NK-92 (cell line): ENCODE data around the gene ARHGAP5.

Experiments
- DNase-seq: peaks from one replicate; lab custom pipeline; 2025; ENCODE audit not compliant: unreplicated experiment; lab: John Stamatoyannopoulos, UW

Gene ARHGAP5

DNA sequence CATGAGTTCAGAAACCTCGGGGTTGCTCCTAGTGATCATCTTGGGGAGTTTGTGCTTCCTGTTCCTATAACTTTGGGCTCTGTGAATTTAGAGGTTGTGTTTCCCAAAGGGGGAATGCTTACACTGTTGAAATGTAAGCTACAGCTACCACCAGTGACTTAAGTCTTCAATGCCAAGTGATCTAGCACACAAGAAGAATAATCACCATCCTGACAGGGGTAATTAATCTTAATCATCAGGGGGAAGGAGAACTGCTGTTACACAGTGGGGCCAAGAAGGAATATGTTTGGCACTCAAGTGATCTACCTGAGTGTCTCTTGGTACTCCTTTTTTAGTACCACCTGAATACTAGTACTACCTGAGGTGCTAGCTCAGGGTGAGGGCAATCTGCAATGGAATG lies 89.8 kb downstream of the ARHGAP5 start:
- no peak for DNase-seq

- DNase-seq: no peak
These were observed 90.8 kb downstream of the ARHGAP5 start for GRCh38 chr14:32167907-32168306.

DNA sequence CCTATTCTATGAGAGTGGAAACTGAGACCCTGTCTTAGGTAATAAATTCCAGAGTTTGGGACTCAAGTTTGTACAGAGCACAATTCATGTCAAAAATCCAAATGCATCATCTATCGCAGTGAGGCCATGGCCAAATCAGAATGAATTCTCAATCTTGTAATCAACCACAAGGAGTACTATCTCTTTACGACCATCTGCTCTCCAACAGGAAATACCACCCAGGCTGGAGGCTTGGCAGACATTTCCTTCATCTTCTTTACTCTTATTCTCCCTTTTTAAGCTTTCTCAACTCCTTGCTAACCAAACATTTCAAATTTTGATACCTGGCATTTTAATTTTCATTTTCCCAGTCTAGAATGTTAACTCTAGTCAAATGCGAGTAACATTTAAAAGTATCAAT lies 92.1 kb downstream of the ARHGAP5 start:
- no peak for DNase-seq

- no peak for DNase-seq
These were observed 94.4 kb downstream of the ARHGAP5 start for GRCh38 chr14:32171469-32171868.

DNA sequence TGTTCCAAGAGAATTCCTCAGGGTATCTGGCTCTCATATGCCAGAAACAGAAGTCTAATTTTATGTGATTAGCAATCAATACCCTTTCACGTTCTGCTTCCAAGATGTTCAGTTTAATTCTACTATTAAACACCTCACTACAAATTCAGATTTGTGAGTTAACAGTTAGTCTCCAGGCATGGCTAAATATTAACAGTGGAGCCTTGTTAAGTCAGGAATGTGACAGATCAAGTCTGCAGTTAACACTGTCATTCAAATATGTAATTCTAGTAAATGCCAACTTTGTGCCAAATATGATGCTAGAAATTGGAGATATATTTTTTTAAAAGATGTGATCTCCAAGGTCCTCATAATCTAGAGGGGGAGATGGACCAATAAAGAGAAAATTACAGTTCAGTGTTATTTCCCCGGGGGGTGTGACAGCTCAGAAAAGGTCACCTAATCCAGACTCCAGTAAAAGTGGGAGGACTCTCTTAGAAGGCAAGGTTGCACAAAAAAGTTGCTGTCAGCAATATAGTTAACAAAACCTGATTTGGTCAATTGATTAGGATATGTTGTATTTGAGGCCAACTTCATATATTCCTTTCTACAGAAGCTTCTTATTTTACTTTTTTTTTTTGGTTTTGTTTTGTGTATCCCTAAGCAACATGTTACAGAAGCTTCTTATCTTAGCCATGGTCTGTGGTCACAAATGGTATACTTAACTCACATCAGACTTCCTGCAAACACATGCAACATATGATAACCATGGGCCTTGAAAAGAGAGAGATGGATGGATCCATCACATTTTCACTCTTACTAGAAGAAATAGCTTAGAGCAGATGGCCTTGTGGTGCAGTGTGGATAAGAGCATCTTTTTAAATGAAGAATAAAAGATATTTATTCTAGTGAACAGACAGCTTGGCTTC lies 106.3 kb downstream of the ARHGAP5 start:
- DNase-seq: no peak

DNA sequence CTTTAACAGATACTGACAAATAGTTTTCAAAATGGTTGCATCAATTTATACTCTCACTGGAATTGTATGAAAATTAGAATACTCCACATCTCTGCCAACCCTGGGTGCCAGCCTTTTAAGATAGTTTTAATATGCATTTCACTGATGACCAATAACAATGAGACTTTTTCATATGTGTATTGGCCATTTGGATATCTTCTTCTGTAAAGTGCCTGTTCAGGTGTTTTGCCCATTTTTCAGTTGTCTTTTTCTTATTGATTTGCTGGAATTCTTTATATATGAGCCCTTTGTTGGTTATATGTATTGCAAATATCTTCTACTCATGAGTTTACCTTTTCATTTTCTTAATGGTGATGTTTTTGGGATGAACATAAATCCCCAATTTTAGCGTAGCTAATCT lies 108.0 kb downstream of the ARHGAP5 start:
- no peak for DNase-seq

GRCh38 chr14:32186248-32186647 lies 109.1 kb downstream of the ARHGAP5 start:
- no peak for DNase-seq

GRCh38 chr14:32189811-32190210 lies 112.7 kb downstream of the ARHGAP5 start:
- DNase-seq: no peak

- no peak for DNase-seq
These were observed 113.6 kb downstream of the ARHGAP5 start for GRCh38 chr14:32190673-32191072.

DNA sequence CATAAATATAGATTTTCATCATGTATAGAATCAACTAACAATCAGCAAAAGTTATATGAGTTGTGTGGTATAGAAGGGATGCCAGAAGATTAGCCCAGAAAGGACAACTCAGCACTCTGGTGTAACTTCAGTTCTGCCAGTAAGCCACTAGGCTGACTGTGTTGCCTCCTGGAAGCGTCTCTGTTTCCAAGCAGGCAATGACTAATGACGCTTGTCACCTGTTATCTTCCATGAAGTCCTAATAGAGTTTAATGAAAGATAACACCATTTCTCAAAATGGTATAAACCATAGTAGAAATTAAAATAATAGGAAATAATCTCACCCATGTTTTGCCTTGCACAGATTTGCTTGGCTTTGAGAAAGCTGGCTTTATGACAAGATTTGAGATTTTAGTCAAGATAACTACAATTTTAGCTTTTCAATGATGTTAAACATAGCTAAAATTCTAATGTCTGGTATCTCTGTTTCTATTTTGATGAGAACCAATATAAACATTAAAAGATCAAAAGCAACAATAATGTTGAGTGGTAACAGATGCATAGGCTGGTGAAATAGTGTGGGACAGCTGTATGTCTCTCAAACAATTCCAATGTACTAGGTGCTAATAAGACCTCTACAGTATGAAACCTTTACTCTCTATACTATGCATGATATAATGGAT lies 115.7 kb downstream of the ARHGAP5 start:
- no peak for DNase-seq

DNA sequence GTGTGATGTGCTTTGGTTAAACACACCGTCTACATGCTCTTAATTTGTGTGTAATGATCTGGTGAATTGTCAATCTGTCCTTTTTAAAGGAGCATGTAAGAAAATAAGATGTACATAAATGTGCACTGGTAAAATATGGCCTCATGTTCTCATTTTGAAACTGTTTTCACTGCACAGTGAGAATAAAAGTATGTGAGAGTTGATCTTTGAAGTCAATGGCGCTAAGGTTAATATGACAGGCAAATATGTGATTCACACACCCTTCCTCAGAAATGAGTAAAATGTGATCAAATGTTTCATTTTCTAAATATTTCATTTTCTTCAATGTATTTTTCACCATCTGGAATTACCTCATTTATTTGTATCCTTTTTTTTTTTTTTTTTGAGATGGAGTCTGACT lies 116.4 kb downstream of the ARHGAP5 start:
- no peak for DNase-seq

DNA sequence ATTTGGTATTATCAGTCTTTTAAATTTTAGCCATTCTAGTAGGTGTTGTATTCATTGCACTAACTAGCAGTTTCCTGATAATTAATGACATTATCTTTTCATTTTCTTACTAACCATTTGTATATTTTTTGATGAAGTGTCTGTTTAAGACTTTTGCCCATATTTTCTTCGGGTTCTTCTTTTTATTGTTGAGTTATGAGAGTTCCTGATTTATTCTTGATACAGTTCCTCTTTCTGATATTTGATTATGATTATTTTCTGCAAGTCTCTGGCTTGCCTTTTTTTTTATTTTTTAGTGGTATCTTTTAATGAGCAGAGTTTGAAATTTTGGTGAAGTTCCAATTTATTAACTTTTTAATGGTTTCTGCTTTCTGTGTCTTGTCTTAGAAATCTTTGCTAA lies 118.5 kb downstream of the ARHGAP5 start:
- DNase-seq: no peak

GRCh38 chr14:32197919-32198318 lies 120.8 kb downstream of the ARHGAP5 start:
- no peak for DNase-seq

DNA sequence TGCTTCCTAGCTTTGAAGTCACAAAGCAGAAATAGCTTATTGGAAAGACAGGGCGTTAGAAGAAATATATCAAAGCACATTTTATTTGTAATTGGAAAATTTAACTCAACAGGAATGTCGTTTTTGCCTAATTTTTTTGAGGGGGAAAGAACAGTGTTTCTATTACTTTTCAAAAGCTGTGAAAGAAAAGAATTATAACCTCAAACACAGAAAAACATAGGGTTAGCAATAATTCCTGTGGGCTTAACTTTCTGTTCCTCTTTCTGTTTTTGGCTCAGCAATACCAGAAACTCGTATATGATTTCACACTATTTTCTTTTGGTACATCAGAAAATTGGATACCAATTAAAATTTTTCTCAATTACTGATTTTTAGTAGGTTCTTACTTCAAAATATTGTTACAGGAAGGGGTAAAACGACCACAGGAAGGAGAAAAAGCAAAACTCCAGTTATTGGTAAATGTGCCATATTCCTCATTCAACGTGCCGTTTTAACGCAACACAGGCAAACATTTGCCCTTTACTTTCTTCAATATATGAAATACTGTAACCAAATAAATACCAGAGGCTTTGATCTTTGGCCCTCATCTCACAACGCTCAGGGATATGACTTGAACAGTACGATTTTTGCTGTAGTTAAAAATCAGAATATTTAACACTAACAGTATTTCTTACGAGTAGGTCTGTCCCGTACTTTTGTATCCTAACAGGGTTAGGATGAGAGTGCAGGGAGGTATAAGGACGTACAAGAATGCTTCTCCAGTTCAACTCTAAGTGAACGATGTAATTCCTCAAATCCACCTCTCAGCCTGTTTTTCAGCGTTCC lies 123.5 kb downstream of the ARHGAP5 start:
- no peak for DNase-seq

DNA sequence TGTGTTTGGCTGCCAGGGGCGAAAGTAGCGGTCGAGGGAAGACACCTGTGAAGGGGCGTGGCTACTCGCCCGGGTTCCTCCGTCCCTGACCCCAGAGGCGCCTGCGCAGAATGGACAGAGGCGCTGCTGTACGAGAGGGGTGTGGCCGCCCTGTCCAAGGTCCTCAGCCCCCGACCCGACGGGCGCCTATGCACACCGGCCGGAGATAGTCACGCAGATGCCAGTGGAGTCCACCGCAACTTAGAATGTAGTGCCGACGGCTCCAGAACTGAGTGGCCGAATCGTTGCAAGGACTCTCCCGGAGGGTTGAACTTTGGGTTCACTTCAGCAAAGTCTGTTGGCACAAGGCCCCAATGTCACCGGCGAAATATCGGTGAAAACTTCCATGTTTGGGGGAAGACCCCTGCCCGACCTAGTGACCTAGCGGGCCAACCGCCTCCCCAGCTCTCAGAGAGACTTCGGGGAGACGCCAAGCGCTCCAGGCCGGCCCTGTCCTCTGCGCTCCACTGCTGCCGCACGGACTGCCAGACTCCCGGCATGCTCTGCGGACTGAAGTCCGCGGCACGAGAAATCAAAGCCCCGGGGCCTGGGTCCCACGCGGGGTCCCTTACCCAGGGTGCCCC lies 124.2 kb downstream of the ARHGAP5 start:
- no peak for DNase-seq

- no peak for DNase-seq
These were observed 124.8 kb downstream of the ARHGAP5 start, which contains the start of gene RNU6-7 for GRCh38 chr14:32201816-32202490. Gene RNU6-7, plus strand, starts transcription at chr14:32202045.

DNA sequence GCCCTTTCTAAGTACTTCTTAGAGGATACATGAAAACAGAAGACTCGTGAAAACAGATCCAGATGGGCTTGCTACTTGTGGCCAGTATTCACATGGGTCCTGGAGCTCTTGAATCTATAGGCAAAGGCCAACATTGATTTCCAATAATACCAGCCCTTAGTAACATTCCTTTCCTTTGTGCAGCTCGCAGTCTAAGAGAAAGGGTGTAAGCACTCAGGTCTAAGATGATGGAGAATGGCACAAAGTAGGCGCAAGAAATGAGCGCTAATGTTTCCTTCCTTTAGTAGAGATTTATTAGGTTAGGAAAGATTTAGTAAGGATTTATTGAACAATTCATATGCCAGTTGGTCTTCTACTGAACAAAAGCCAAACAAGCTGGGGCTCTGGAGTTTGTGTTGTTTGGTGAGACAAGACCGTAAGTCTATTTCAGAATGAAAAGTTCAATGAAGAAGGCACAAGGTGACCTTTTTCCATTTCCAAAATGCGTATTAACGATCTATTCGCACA lies 125.4 kb downstream of the ARHGAP5 start:
- DNase-seq: no peak

- DNase-seq: no peak
These were observed 126.1 kb downstream of the ARHGAP5 start, which contains the start of gene RNU6-8 for GRCh38 chr14:32202998-32203882. Gene RNU6-8, minus strand, starts transcription at chr14:32203269.

DNA sequence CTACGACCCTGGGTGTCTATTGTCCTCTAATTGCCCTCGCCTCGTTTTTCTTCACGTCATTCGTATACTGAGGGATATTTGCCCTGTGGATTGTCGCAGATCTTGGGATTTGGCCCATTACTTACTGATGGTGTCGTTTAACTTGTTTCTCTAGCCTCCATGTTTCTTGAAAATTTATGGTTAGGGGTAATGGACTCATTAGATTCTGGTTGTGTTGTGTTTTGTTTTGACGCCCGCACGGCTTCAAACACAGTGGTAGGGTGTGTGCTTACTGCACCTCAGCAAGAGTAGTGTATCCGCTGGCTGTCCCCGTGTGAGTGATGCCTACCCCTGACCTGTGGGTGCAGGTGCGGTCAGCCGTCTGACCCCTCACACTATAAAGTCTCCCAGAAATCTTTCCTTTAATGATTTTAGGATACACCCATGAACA lies 126.8 kb downstream of the ARHGAP5 start:
- no peak for DNase-seq
